ENCODE results near the gene FN1.

DNA sequence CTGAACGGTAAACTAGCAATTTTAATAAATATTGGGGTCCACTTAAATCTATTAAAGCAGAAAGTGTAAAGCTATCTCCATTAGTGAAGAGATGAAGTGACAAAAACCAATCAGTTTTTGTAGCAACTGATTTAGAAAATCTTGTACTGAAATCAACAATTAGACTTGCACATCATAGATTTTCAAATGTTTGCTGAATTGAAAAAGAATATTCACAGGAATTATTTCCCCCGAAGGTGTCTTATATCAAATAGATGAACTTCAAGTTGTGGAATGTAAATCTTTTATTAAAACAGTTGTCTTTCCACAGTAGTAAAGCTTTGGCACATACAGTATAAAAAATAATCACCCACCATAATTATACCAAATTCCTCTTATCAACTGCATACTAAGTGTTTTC, 75.3 kb downstream of the FN1 start:
- no peak for TF ChIP-seq EZH2 (IDR thresholded peaks at IDR 0.05; ENCODE audit: low read depth)
- TF ChIP-seq CTCF (conservative IDR thresholded peaks at IDR 0.05): no peak

Measured in PC-9 (cell line).